Fibroblast of skin of back (primary cell): ENCODE measurements around the gene RAI1.

Experiments
- DNase-seq: peaks from one replicate; pipeline ENCODE4 v3.0.0-alpha.2; 2013

The RAI1 gene

GRCh38 chr17:17701658-17702057, 20.4 kb downstream of the RAI1 start:
- DNase-seq, result no peak

- no peak for DNase-seq
These were observed 21.3 kb downstream of the RAI1 start for GRCh38 chr17:17702449-17703139.

- no peak for DNase-seq
These were observed 22.1 kb downstream of the RAI1 start for GRCh38 chr17:17703140-17703919.

- DNase-seq, result no peak
These were observed 23.7 kb downstream of the RAI1 start for GRCh38 chr17:17704931-17705330.

GRCh38 chr17:17706140-17707060, 25.1 kb downstream of the RAI1 start:
- peak; percentile 70 for DNase-seq

GRCh38 chr17:17708295-17708694, 27.0 kb downstream of the RAI1 start:
- DNase-seq, result no peak

GRCh38 chr17:17708816-17709215, 27.6 kb downstream of the RAI1 start:
- no peak for DNase-seq

GRCh38 chr17:17709815-17710321, 28.6 kb downstream of the RAI1 start:
- DNase-seq, result no peak

- no peak for DNase-seq
These were observed 29.1 kb downstream of the RAI1 start for GRCh38 chr17:17710355-17710727.

GRCh38 chr17:17710728-17711541, 29.7 kb downstream of the RAI1 start:
- peak; percentile 95 for DNase-seq

GRCh38 chr17:17711641-17712162, 30.4 kb downstream of the RAI1 start:
- DNase-seq, result peak; percentile 50

GRCh38 chr17:17712268-17712924, 31.1 kb downstream of the RAI1 start:
- DNase-seq, result peak; percentile 56

GRCh38 chr17:17713839-17714238, 32.6 kb downstream of the RAI1 start:
- peak; percentile 46 for DNase-seq

GRCh38 chr17:17714261-17714866, 33.1 kb downstream of the RAI1 start:
- DNase-seq, result no peak

- no peak for DNase-seq
These were observed 33.6 kb downstream of the RAI1 start for GRCh38 chr17:17714879-17715278.

GRCh38 chr17:17716837-17717523, 35.7 kb downstream of the RAI1 start:
- no peak for DNase-seq

GRCh38 chr17:17718251-17718650, 37.0 kb downstream of the RAI1 start:
- DNase-seq, result no peak

GRCh38 chr17:17719199-17719940, 38.1 kb downstream of the RAI1 start:
- no peak for DNase-seq

- DNase-seq, result no peak
These were observed 38.8 kb downstream of the RAI1 start for GRCh38 chr17:17719966-17720543.
